HEK293 (cell line): ENCODE measurements around the gene HEG1.

Experiments used
- CTCF ChIA-PET: fragments of 350-600 bp; formaldehyde crosslinking; extraction: SDS; loops from one replicate; lab custom pipeline; 2021; ENCODE audit warnings: antibody characterized with exemption; lab: Yijun Ruan, JAX
- POLR2A ChIA-PET: fragments of 300-600 bp; formaldehyde crosslinking; extraction: SDS; loops from one replicate; lab custom pipeline; 2020; ENCODE audit warnings: antibody characterized with exemption, inconsistent platforms; lab: Yijun Ruan, JAX
- H3K27ac ChIP-seq: fragments of 200-500 bp; sonication (Bioruptor generic); 2 replicates; pipeline ENCODE4 v1.5.1; 2014; ENCODE audit warnings: low read depth, low read length, control low read depth, inconsistent platforms; ENCODE audit errors: extremely low read depth
- H3K36me3 ChIP-seq, 2 experiments: fragments of 200-500 bp in 1 of 2; sonication (Bioruptor generic) in 1 of 2; 1 replicate in 1 of 2; 2 replicates in 1 of 2; pipeline ENCODE4 v1.5.1; 2014 to 2017; ENCODE audit warnings: inconsistent platforms in 2 of 2, low read length in 2 of 2; ENCODE audit not compliant: control insufficient read depth in 2 of 2, insufficient read depth in 1 of 2
- H3K4me1 ChIP-seq: fragments of 200-500 bp; sonication (Bioruptor generic); 2 replicates; pipeline ENCODE4 v1.5.1; 2014; ENCODE audit warnings: mild to moderate bottlenecking, low read length, inconsistent platforms; ENCODE audit not compliant: control insufficient read depth, insufficient read depth
- H3K4me3 ChIP-seq: 2 replicates; pipeline ENCODE4 v1.5.1; 2011; ENCODE audit warnings: low read depth, mild to moderate bottlenecking, control low read depth, low read length, moderate library complexity
- H3K9me3 ChIP-seq: fragments of 200-500 bp; sonication (Bioruptor generic); 2 replicates; pipeline ENCODE4 v1.5.1; 2014; ENCODE audit warnings: low read depth, low read length, inconsistent platforms; ENCODE audit not compliant: control insufficient read depth, insufficient read depth
- GFI1B ChIP-seq: fragments of 450-650 bp; formaldehyde crosslinking; IDR thresholded peaks from 2 replicates; pipeline ENCODE4 v1.5.1; 2016; ENCODE audit warnings: missing biosample characterization, missing genetic modification characterization
- SP3 ChIP-seq: fragments of 450-650 bp; formaldehyde crosslinking; IDR thresholded peaks from 2 replicates; pipeline ENCODE4 v1.5.1; 2016; ENCODE audit warnings: missing biosample characterization, missing genetic modification characterization
- ZNF202 ChIP-seq: fragments of 450-650 bp; formaldehyde crosslinking; IDR thresholded peaks from 2 replicates; pipeline ENCODE4 v1.5.1; 2016; ENCODE audit warnings: missing biosample characterization, missing genetic modification characterization, borderline replicate concordance
- ZNF214 ChIP-seq: fragments of 450-650 bp; formaldehyde crosslinking; IDR thresholded peaks from 2 replicates; pipeline ENCODE4 v1.5.1; 2017; ENCODE audit warnings: missing biosample characterization, mild to moderate bottlenecking, missing genetic modification characterization, borderline replicate concordance
- ZNF23 ChIP-seq: fragments of 450-650 bp; formaldehyde crosslinking; IDR thresholded peaks from 2 replicates; pipeline ENCODE4 v1.5.1; 2016; ENCODE audit warnings: missing biosample characterization, missing genetic modification characterization, borderline replicate concordance
- ZNF335 ChIP-seq: fragments of 450-650 bp; formaldehyde crosslinking; conservative IDR thresholded peaks from 2 replicates; pipeline ENCODE4 v1.5.1; 2016; ENCODE audit warnings: missing biosample characterization, missing genetic modification characterization
- ZNF394 ChIP-seq: fragments of 450-650 bp; formaldehyde crosslinking; IDR thresholded peaks from 2 replicates; pipeline ENCODE4 v1.5.1; 2016; ENCODE audit warnings: missing biosample characterization, missing genetic modification characterization, mild to moderate bottlenecking, moderate library complexity, borderline replicate concordance
- ZNF530 ChIP-seq: fragments of 450-650 bp; formaldehyde crosslinking; IDR thresholded peaks from 2 replicates; pipeline ENCODE4 v1.5.1; 2016; ENCODE audit warnings: low read depth, missing biosample characterization, missing genetic modification characterization
- ZNF555 ChIP-seq: fragments of 450-650 bp; formaldehyde crosslinking; conservative IDR thresholded peaks from 2 replicates; pipeline ENCODE4 v1.5.1; 2017; ENCODE audit warnings: missing biosample characterization, mild to moderate bottlenecking, missing genetic modification characterization, inconsistent platforms
- ZNF560 ChIP-seq: fragments of 450-650 bp; formaldehyde crosslinking; IDR thresholded peaks from 2 replicates; pipeline ENCODE4 v1.5.1; 2017; ENCODE audit warnings: missing biosample characterization, missing genetic modification characterization, borderline replicate concordance
- ZNF596 ChIP-seq: fragments of 450-650 bp; IDR thresholded peaks from 2 replicates; pipeline ENCODE4 v1.5.0; 2018; ENCODE audit warnings: missing biosample characterization, mild to moderate bottlenecking, missing genetic modification characterization, moderate library complexity
- ZNF623 ChIP-seq: fragments of 450-650 bp; formaldehyde crosslinking; IDR thresholded peaks from 2 replicates; pipeline ENCODE4 v1.5.1; 2016; ENCODE audit warnings: missing biosample characterization, missing genetic modification characterization
- ZNF624 ChIP-seq: fragments of 450-650 bp; formaldehyde crosslinking; IDR thresholded peaks from 2 replicates; pipeline ENCODE4 v1.5.1; 2017; ENCODE audit warnings: missing biosample characterization, missing genetic modification characterization
- ZNF629 ChIP-seq: fragments of 450-650 bp; formaldehyde crosslinking; IDR thresholded peaks from 2 replicates; pipeline ENCODE4 v1.5.1; 2017; ENCODE audit warnings: missing biosample characterization, missing genetic modification characterization
- ZNF658 ChIP-seq: fragments of 450-650 bp; formaldehyde crosslinking; IDR thresholded peaks from 2 replicates; pipeline ENCODE4; 2016; ENCODE audit warnings: missing biosample characterization, missing genetic modification characterization
- ZNF660 ChIP-seq: fragments of 450-650 bp; IDR thresholded peaks from 2 replicates; pipeline ENCODE4 v1.5.1; 2018; ENCODE audit warnings: missing biosample characterization, mild to moderate bottlenecking, missing genetic modification characterization
- ZNF707 ChIP-seq: fragments of 450-650 bp; formaldehyde crosslinking; IDR thresholded peaks from 2 replicates; pipeline ENCODE4 v1.5.1; 2016; ENCODE audit warnings: missing biosample characterization, missing genetic modification characterization
- ZNF768 ChIP-seq: fragments of 450-650 bp; formaldehyde crosslinking; IDR thresholded peaks from 2 replicates; pipeline ENCODE4 v1.5.1; 2018; ENCODE audit warnings: missing biosample characterization, mild to moderate bottlenecking, missing genetic modification characterization
- TF ChIP-seq, protein P1 (sequence below): fragments of 450-650 bp; formaldehyde crosslinking; conservative IDR thresholded peaks from 2 replicates; pipeline ENCODE4 v1.5.1; 2016; ENCODE audit warnings: low read depth, missing biosample characterization, missing genetic modification characterization
- TF ChIP-seq, protein P2 (sequence below): fragments of 450-650 bp; formaldehyde crosslinking; IDR thresholded peaks from 2 replicates; pipeline ENCODE4 v1.5.1; 2016; ENCODE audit warnings: missing biosample characterization, missing genetic modification characterization
- TF ChIP-seq, protein P3 (sequence below): fragments of 450-650 bp; formaldehyde crosslinking; IDR thresholded peaks from 2 replicates; pipeline ENCODE4 v1.5.1; 2016; ENCODE audit warnings: missing biosample characterization, missing genetic modification characterization
- TF ChIP-seq, protein P4 (sequence below): fragments of 450-650 bp; formaldehyde crosslinking; conservative IDR thresholded peaks from 2 replicates; pipeline ENCODE4 v1.5.1; 2016; ENCODE audit warnings: low read depth, missing biosample characterization, missing genetic modification characterization

The HEG1 gene

DNA sequence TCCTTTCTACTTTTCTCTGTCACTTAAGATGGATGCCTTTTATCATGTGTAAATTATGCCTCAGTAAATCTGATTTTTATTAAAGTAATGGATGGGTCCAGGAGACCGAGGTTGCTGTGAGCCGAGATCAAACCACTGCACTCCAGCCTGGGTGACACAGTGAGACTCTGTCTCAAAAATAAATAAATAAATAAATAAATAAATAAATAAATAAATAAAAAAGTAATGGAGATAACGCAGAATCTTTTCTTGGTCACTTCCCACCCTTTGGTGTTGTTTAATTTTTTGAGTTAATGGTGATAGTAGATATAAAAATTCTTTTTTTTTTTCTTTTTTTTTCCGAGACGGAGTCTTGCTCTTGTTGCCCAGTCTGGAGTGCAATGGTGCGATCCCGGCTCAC lies 77.2 kb downstream of the HEG1 start (continued):
- TF ChIP-seq, protein P1, sequence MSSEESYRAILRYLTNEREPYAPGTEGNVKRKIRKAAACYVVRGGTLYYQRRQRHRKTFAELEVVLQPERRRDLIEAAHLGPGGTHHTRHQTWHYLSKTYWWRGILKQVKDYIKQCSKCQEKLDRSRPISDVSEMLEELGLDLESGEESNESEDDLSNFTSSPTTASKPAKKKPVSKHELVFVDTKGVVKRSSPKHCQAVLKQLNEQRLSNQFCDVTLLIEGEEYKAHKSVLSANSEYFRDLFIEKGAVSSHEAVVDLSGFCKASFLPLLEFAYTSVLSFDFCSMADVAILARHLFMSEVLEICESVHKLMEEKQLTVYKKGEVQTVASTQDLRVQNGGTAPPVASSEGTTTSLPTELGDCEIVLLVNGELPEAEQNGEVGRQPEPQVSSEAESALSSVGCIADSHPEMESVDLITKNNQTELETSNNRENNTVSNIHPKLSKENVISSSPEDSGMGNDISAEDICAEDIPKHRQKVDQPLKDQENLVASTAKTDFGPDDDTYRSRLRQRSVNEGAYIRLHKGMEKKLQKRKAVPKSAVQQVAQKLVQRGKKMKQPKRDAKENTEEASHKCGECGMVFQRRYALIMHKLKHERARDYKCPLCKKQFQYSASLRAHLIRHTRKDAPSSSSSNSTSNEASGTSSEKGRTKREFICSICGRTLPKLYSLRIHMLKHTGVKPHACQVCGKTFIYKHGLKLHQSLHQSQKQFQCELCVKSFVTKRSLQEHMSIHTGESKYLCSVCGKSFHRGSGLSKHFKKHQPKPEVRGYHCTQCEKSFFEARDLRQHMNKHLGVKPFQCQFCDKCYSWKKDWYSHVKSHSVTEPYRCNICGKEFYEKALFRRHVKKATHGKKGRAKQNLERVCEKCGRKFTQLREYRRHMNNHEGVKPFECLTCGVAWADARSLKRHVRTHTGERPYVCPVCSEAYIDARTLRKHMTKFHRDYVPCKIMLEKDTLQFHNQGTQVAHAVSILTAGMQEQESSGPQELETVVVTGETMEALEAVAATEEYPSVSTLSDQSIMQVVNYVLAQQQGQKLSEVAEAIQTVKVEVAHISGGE = peak; percentile 72
- TF ChIP-seq ZNF707 (tag by site-specific recombination) (no peak), ZNF660 (no peak), SP3 (tag by site-specific recombination) (no peak), ZNF23 (no peak), ZNF530 (peak; percentile 64; the same call in 1 of the 2 replicates), ZNF555 (tag by site-specific recombination) (peak; percentile 82), ZNF560 (tag by site-specific recombination) (peak; percentile 37; the same call in 1 of the 2 replicates), ZNF623 (tag by site-specific recombination) (peak; percentile 63; the same call in 1 of the 2 replicates), ZNF394 (tag by site-specific recombination) (peak; percentile 88)
- TF ChIP-seq, protein P2, sequence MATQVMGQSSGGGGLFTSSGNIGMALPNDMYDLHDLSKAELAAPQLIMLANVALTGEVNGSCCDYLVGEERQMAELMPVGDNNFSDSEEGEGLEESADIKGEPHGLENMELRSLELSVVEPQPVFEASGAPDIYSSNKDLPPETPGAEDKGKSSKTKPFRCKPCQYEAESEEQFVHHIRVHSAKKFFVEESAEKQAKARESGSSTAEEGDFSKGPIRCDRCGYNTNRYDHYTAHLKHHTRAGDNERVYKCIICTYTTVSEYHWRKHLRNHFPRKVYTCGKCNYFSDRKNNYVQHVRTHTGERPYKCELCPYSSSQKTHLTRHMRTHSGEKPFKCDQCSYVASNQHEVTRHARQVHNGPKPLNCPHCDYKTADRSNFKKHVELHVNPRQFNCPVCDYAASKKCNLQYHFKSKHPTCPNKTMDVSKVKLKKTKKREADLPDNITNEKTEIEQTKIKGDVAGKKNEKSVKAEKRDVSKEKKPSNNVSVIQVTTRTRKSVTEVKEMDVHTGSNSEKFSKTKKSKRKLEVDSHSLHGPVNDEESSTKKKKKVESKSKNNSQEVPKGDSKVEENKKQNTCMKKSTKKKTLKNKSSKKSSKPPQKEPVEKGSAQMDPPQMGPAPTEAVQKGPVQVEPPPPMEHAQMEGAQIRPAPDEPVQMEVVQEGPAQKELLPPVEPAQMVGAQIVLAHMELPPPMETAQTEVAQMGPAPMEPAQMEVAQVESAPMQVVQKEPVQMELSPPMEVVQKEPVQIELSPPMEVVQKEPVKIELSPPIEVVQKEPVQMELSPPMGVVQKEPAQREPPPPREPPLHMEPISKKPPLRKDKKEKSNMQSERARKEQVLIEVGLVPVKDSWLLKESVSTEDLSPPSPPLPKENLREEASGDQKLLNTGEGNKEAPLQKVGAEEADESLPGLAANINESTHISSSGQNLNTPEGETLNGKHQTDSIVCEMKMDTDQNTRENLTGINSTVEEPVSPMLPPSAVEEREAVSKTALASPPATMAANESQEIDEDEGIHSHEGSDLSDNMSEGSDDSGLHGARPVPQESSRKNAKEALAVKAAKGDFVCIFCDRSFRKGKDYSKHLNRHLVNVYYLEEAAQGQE = peak; percentile 46; the same call in 1 of the 2 replicates
- TF ChIP-seq, protein P3, sequence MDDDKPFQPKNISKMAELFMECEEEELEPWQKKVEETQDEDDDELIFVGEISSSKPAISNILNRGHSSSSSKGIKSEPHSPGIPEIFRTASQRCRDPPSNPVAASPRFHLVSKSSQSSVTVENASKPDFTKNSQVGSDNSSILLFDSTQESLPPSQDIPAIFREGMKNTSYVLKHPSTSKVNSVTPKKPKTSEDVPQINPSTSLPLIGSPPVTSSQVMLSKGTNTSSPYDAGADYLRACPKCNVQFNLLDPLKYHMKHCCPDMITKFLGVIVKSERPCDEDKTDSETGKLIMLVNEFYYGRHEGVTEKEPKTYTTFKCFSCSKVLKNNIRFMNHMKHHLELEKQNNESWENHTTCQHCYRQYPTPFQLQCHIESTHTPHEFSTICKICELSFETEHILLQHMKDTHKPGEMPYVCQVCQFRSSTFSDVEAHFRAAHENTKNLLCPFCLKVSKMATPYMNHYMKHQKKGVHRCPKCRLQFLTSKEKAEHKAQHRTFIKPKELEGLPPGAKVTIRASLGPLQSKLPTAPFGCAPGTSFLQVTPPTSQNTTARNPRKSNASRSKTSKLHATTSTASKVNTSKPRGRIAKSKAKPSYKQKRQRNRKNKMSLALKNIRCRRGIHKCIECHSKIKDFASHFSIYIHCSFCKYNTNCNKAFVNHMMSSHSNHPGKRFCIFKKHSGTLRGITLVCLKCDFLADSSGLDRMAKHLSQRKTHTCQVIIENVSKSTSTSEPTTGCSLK = no peak
- TF ChIP-seq, all 188 proteins: peak for 16

DNA sequence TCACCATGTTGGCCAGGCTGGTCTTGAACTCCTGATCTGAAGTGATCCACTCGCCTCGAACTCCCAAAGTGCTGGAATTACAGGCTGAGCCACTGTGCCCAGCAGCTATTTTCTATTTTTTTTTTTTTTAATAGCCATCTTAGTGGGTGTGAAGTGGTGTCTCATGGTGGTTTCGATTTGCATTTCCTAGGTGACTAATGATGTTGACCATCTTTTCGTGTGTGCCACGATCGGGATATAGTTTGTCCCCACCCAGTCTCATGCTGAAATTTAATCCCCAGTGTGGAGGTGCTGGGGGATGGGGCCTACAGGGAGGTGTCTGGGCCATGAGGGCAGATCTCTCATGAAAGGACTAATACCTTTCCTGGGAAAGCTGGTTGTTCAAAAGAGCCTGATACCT lies 79.4 kb downstream of the HEG1 start:
- CTCF ChIA-PET = interaction anchor here (0.6 kb wide), 2 partner anchors 31 to 245 kb away, joined by 3 to 5 read pairs; no protein-coding TSS in a partner anchor
- Histone ChIP-seq H3K4me3 (no peak overlapping the region), H3K4me1 (0 out of 2 replicates have a peak, but pooled peaks cover 3% of the 10 kb centered on the region), H3K27ac (no peak overlapping the region), H3K9me3 (no peaks in the 10 kb centered on the region), H3K36me3 (peaks cover 0 to 16% of the 10 kb centered on the region in 2 experiments; a peak in 2 of 3 replicates)
- POLR2A ChIA-PET = no interaction called here
- TF ChIP-seq ZNF768 (tag by site-specific recombination) (no peak), ZNF658 (tag by site-specific recombination) (no peak), GFI1B (tag by site-specific recombination) (no peak), ZNF624 (tag by site-specific recombination) (no peak), ZNF214 (tag by site-specific recombination) (no peak), ZNF596 (no peak), ZNF629 (no peak), ZNF335 (tag by site-specific recombination) (no peak), ZNF202 (tag by site-specific recombination) (no peak)
- TF ChIP-seq, protein P4, sequence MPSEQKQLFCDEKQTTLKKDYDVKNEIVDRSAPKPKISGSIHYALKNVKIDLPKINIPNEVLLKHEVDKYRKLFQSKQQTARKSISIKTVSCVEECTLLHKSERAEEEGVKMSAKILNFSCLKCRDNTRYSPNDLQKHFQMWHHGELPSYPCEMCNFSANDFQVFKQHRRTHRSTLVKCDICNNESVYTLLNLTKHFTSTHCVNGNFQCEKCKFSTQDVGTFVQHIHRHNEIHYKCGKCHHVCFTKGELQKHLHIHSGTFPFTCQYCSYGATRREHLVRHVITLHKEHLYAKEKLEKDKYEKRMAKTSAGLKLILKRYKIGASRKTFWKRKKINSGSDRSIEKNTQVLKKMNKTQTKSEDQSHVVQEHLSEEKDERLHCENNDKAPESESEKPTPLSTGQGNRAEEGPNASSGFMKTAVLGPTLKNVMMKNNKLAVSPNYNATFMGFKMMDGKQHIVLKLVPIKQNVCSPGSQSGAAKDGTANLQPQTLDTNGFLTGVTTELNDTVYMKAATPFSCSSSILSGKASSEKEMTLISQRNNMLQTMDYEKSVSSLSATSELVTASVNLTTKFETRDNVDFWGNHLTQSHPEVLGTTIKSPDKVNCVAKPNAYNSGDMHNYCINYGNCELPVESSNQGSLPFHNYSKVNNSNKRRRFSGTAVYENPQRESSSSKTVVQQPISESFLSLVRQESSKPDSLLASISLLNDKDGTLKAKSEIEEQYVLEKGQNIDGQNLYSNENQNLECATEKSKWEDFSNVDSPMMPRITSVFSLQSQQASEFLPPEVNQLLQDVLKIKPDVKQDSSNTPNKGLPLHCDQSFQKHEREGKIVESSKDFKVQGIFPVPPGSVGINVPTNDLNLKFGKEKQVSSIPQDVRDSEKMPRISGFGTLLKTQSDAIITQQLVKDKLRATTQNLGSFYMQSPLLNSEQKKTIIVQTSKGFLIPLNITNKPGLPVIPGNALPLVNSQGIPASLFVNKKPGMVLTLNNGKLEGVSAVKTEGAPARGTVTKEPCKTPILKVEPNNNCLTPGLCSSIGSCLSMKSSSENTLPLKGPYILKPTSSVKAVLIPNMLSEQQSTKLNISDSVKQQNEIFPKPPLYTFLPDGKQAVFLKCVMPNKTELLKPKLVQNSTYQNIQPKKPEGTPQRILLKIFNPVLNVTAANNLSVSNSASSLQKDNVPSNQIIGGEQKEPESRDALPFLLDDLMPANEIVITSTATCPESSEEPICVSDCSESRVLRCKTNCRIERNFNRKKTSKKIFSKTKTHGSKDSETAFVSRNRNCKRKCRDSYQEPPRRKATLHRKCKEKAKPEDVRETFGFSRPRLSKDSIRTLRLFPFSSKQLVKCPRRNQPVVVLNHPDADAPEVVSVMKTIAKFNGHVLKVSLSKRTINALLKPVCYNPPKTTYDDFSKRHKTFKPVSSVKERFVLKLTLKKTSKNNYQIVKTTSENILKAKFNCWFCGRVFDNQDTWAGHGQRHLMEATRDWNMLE = no peak
